Activated CD4-positive, CD25-positive, alpha-beta regulatory T cell (primary cell): ENCODE data around the gene PLVAP.

Experiments
- DNase-seq, 4 experiments: peaks; one replicate each; lab custom pipeline; 2025; lab: John Stamatoyannopoulos, UW

PLVAP gene

DNA sequence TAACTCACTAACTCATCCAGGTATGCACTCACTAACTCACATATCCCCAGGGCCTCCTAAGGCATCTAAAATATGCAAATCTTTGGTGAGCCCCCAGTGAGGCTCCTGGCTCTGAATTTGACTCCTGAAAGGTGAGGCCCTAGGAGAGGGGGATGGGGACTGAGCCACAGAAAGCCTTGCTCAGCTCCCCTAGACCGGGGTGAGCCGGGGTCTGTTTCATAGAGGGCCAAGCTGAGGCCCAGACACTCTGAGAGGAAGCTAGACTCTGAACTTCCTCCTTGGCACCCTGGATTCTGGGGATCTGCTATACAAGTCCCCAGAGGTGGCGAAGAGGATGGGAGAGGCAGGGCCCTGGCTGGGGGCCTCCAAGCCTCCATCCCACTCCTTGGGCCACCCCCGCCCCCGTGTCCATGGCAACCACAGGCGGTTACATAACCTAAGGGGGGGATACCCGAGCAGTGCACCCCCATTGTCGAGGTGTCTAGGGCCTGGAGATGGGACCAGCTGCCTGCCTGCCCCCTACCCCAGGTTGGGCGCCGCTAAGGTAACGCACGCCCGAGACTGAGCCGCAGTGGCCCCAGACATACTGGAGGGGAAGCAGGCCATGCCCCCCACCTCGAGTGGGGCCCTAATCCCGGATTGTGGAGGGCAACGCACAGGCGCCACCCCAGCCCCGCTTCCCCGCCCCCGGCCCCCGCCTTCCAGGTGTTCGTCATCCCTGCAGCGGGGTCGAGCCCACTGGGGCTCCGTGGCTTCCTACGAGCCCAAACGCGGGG is 74.6 kb downstream of the PLVAP start:
- no peak for DNase-seq
